Heart left ventricle (tissue), 16 donors: Measurements from ENCODE around the gene RHBDL3. TPM values are rescaled to one million over a fixed set of nuclear protein-coding genes. Genes with fewer than 3 reads are reported as not detected.

ENCODE experiments used
- ATAC-seq, 4 donors: fragments of 200-7000 bp; cut with Tn5 transposase; one replicate each; pipeline ENCODE4 v1.9.1; 2020 to 2022; ENCODE audit warnings: moderate library complexity in 4 of 4, mild to moderate bottlenecking in 3 of 4, moderate number of reproducible peaks in 1 of 4
- DNase-seq, 5 donors: peaks; one replicate each; pipeline ENCODE4 v3.0.0-alpha.2; 2020
- H3K27ac ChIP-seq, 12 donors: fragments of 200-600 bp; sonication (generic) in 4 of 12; one replicate each; pipeline versions ENCODE4 v1.5.0 to v1.8.0; 2016 to 2022; ENCODE audit warnings: mild to moderate bottlenecking in 2 of 12
- H3K27me3 ChIP-seq, 9 donors: fragments of 200-600 bp; sonication (generic) in 2 of 9; one replicate each; pipeline versions ENCODE4 v1.5.1 to v1.8.0; 2016 to 2022; ENCODE audit warnings: mild to moderate bottlenecking in 3 of 9
- H3K36me3 ChIP-seq, 9 donors: fragments of 200-600 bp; sonication (generic) in 2 of 9; one replicate each; pipeline versions ENCODE4 v1.5.0 to v1.8.0; 2018 to 2022; ENCODE audit warnings: mild to moderate bottlenecking in 2 of 9
- H3K4me1 ChIP-seq, 12 donors: fragments of 200-600 bp; sonication (generic) in 4 of 12; one replicate each; pipeline versions ENCODE4 v1.5.0 to v1.8.0; 2016 to 2022; ENCODE audit warnings: mild to moderate bottlenecking in 3 of 12
- H3K4me3 ChIP-seq, 12 donors: fragments of 200-600 bp; sonication (generic) in 4 of 12; one replicate each; pipeline versions ENCODE4 v1.5.0 to v1.8.0; 2017 to 2022; ENCODE audit warnings: mild to moderate bottlenecking in 9 of 12, moderate library complexity in 4 of 12
- H3K9me3 ChIP-seq, 12 donors: fragments of 200-600 bp; sonication (generic) in 4 of 12; one replicate each; pipeline versions ENCODE4 v1.5.0 to v1.8.0; 2016 to 2022; ENCODE audit warnings: mild to moderate bottlenecking in 1 of 12
- POLR2A ChIP-seq, 2 donors: fragments of 450-650 bp; IDR thresholded peaks; one replicate each; pipeline ENCODE4 v1.6.1; 2017; ENCODE audit warnings: antibody characterized with exemption in 2 of 2, mild to moderate bottlenecking in 2 of 2, moderate library complexity in 2 of 2
- WGBS, 4 donors: extraction: QIAGEN DNeasy Blood & Tissue Kit in 2 of 4; methylation state at CpG; one replicate each; pipeline versions ENCODE4 v1.1.5 to v1.1.7; 2013 to 2018; 5-methylcytosine and 5-hydroxymethylcytosine counted together
- intact Hi-C, 10 donors: fragments of 100-400 bp; cut with DNase I; formaldehyde crosslinking; loops; one replicate each; pipeline versions ENCODE4 v1.11.1 to v1.14.2; 2022
- polyA plus RNA-seq, 2 donors: library from polyadenylated mRNA; stranded (reverse); fragments of 200-250 nt; gene quantifications; one replicate each; pipeline ENCODE4 v1.2.3, GENCODE V29; 2013
- total RNA-seq, 9 donors: library from RNA; depleted of rRNA in 2 of 9; stranded (reverse); fragments of >200 nt in 2 of 9; fragmentation: NEBNext Ultra II Directional in 3 of 9; extraction: Animal tissue kit (Norgen Biotek cat#: 25700) in 3 of 9; gene quantifications; one replicate each; pipeline versions ENCODE4 v1.1.0 to v1.2.4, GENCODE V29; 2016 to 2023
- TF ChIP-seq, protein P1 (sequence below), 12 donors: fragments of 200-600 bp; sonication (generic) in 4 of 12; IDR thresholded peaks; one replicate each; pipeline versions ENCODE4 v1.5.0 to v1.8.0; 2018 to 2022; ENCODE audit warnings: antibody characterized with exemption in 12 of 12, mild to moderate bottlenecking in 5 of 12
- donor health status: ischemic (EF 13 %, LVEDD 7.1; RV severe dilation, severe dysfunction).
- donor health status: healthy with polysubstance abuse.
- donor health status: DM: no; HTN: yes; CAD: no.
- donor health status: DM: no; HTN: no; CAD: no.
- donor health status: ischemic (EF 25% LVEDD 6.9; RV normal size, moderate dysfunction).
- donor health status: ischemic (EF 25% LVEDD 5.7; RV mildly dilated, moderate dysfunction).
- donor health status: healthy.
- donor health status: DM: yes; HTN: yes; CAD: no.
- donor health status: ischemic (EF 35%, LVEDD 5.7; RV mildly dilated, moderate dysfunction).
- donor health status: nonischemic (EF 11% LVEDD 7.7; RV severe dilation, severe dysfunction).
- donor health status: DM: yes; HTN: yes; CAD: no.
- donor health status: PGD.
- donor health status: ischemic (EF 29% LVEDD 5.4; RV normal size, mild dysfunction).
- donor health status: nonischemic (EF 23%, LVEDD 6.1; RV moderate dilation, normal function).

The RHBDL3 gene
- total and polyA plus RNA-seq, 11 donors, result 0.05 to 4.8 (median 0.36) TPM

DNA sequence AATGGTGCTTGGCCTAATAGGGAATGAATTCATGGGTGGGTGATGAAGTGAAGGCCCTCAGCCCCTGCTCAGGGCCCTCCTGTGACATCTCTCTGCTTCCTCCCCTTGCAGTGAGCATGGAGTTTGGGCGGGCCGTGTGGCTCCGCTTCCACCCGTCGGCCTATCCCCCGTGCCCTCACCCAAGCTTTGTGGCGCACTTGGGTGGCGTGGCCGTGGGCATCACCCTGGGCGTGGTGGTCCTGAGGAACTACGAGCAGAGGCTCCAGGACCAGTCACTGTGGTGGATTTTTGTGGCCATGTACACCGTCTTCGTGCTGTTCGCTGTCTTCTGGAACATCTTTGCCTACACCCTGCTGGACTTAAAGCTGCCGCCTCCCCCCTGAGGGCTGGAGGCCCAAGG is 55.2 kb downstream of the RHBDL3 start:
- DNase-seq, result no peak
- no peak for ATAC-seq
- Histone ChIP-seq H3K4me3 (no peak overlapping the region), H3K9me3 (no peaks in the 10 kb centered on the region), H3K27me3 (peaks cover 0 to 4% (median 0%) of the 10 kb centered on the region in 9 donors), H3K27ac (no peak overlapping the region), H3K4me1 (peaks cover 0 to 13% (median 0%) of the 10 kb centered on the region in 12 donors), H3K36me3 (no peaks in the 10 kb centered on the region)
- 90 to 97% (median 93%) methylated on average over 11 to 15 of the region's 15 CpGs for WGBS, 4 donors
- intact Hi-C loops, result no loop called here
- TF ChIP-seq, protein P1, sequence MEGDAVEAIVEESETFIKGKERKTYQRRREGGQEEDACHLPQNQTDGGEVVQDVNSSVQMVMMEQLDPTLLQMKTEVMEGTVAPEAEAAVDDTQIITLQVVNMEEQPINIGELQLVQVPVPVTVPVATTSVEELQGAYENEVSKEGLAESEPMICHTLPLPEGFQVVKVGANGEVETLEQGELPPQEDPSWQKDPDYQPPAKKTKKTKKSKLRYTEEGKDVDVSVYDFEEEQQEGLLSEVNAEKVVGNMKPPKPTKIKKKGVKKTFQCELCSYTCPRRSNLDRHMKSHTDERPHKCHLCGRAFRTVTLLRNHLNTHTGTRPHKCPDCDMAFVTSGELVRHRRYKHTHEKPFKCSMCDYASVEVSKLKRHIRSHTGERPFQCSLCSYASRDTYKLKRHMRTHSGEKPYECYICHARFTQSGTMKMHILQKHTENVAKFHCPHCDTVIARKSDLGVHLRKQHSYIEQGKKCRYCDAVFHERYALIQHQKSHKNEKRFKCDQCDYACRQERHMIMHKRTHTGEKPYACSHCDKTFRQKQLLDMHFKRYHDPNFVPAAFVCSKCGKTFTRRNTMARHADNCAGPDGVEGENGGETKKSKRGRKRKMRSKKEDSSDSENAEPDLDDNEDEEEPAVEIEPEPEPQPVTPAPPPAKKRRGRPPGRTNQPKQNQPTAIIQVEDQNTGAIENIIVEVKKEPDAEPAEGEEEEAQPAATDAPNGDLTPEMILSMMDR (IDR thresholded peaks at IDR 0.05), result no peak
- no peak for TF ChIP-seq POLR2A (IDR thresholded peaks at IDR 0.05)

DNA sequence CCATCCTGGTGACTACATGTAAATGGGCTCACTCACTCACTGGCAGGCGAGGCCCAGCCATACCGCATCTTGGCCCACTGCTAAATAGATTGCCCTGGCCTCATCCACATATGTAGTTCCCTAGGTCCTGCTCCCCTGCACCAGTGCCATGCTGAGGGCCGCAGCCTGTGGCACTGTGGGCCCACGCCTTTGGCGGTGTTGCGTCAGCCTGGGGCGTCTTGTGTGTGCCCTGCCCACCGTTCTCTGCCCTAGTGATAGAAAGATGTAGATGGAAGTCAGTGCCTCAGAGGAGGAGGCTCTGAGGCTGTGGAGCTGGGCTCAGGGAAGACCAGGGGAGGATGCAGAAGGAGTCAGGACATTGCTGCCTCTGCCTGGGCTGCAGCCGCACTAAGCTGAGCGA is 57.4 kb downstream of the RHBDL3 start:
- Histone ChIP-seq H3K36me3 (no peaks in the 10 kb centered on the region), H3K27ac (no peak overlapping the region), H3K27me3 (no peaks in the 10 kb centered on the region), H3K4me3 (no peak overlapping the region), H3K4me1 (peaks cover 0 to 13% (median 0%) of the 10 kb centered on the region in 12 donors), H3K9me3 (no peaks in the 10 kb centered on the region)
- intact Hi-C loops, result no loop called here
- 92 to 94% (median 94%) methylated on average over 9 to 10 of the region's 10 CpGs for WGBS, 4 donors
- TF ChIP-seq, protein P1 (IDR thresholded peaks at IDR 0.05), result no peak
- TF ChIP-seq POLR2A (IDR thresholded peaks at IDR 0.05), result no peak
- DNase-seq, result no peak
- no peak for ATAC-seq

DNA sequence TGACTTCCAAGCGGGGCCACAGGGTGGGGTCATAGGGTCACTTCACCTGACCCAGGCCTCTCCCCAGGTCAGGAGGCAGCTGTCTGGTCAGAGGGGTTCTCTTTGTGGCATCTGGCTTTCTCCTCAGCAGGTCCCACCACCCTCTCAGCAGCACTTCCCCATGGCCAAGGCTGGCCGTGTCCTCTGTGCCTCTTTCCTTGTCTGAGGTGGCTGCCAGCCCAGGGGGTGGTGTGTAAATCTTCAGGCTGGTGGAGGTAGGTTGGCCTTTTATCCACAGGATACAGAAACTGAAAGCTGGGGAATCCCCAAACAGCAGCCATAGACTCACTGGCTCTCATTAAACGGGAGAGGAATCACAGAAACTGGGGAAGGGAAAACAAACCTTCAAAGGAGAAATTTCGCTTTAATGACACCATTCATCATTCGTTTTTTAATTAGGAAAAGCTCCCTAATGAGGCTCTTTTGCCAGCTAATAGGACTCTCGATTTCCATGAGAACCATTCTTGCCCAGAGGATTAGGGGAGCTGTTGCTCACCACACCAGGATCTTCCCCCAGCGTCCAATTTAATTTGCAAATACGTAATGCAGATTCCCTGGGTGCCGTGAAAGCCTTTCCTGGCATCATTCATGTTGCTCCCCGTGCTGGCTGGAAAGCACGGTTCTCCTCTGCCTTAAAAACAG is 58.3 kb downstream of the RHBDL3 start:
- Histone ChIP-seq H3K4me1 (peaks cover 0 to 13% (median 0%) of the 10 kb centered on the region in 12 donors), H3K9me3 (no peaks in the 10 kb centered on the region), H3K4me3 (peak overlapping the region in 7 of 12 donors; percentile 0 to 32 (median 16)), H3K36me3 (no peaks in the 10 kb centered on the region), H3K27ac (peak overlapping the region in 1 of 12 donors; percentile 1), H3K27me3 (no peaks in the 10 kb centered on the region)
- TF ChIP-seq POLR2A (IDR thresholded peaks at IDR 0.05), result no peak
- TF ChIP-seq, protein P1 (IDR thresholded peaks at IDR 0.05), result no peak
- DNase-seq (no peak), ATAC-seq (no peak)
- intact Hi-C loops, result no loop called here
- 38 to 54% (median 47%) methylated on average over 11 of the region's 11 CpGs for WGBS, 4 donors

DNA sequence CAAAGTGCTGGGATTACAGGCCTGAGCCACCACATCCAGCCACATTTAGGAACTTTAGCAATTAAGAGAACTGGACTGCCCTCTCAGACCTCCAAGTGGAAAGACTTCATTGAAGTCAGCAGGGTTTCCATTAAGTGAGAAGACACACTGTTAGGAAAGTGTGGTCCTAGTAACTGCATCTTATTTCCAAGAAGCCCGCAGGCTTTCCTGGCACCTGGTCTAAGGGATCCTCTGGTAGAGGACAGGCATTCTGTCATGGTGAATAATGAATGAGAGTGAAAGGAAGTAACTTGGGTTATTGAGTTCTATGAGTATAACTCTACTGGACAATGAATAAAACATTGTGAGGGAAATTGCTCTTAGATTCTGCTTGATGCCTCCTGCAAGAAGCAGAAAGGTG is 62.3 kb downstream of the RHBDL3 start:
- no peak overlapping the region for H3K4me3 ChIP-seq
- H3K27me3 ChIP-seq, result no peaks in the 10 kb centered on the region
- ATAC-seq (no peak), DNase-seq (no peak)
- TF ChIP-seq, protein P1 (IDR thresholded peaks at IDR 0.05), result no peak
- TF ChIP-seq POLR2A (IDR thresholded peaks at IDR 0.05), result no peak
- H3K36me3 ChIP-seq, result peaks cover 0 to 37% (median 10%) of the 10 kb centered on the region in 9 donors
- peaks cover 0 to 37% (median 0%) of the 10 kb centered on the region in 12 donors for H3K4me1 ChIP-seq
- WGBS, 4 donors, result 90 to 100% (median 96%) methylated on average over 1 of the region's 1 CpG
- H3K9me3 ChIP-seq, result no peaks in the 10 kb centered on the region
- intact Hi-C loops, result no loop called here
- H3K27ac ChIP-seq, result no peak overlapping the region
